IMR-90 (cell line): ENCODE data around the gene PALLD. TPM values are rescaled to one million over a fixed set of nuclear protein-coding genes. Genes with fewer than 3 reads are reported as not detected.

Experiments
- ATAC-seq: fragments of 200-7000 bp; cut with Tn5 transposase; 2 replicates; pipeline ENCODE4 v1.9.1; 2020; ENCODE audit warnings: low read depth, mild to moderate bottlenecking, moderate library complexity
- BruUV-seq: library from RNA; stranded (reverse); fragments of 400-500 nt; replicated peaks from 2 replicates; lab custom pipeline; 2021; lab: Mats Ljungman, UMichigan
- CTCF ChIA-PET: fragments of 300-600 bp; formaldehyde crosslinking; extraction: SDS; loops from one replicate; lab custom pipeline; 2021; ENCODE audit warnings: antibody characterized with exemption; lab: Yijun Ruan, JAX
- POLR2A ChIA-PET: fragments of 300-600 bp; sonication (Branson Sonifier 250); formaldehyde crosslinking; loops from one replicate; lab custom pipeline; 2022; ENCODE audit warnings: antibody characterized with exemption; ENCODE audit not compliant: unreplicated experiment; lab: Charles Lee
- DNase-seq: peaks from one replicate; pipeline ENCODE4 v3.0.0; 2013
- H2AFZ ChIP-seq: replicated peaks from 2 replicates; pipeline ENCODE3; 2013; ENCODE audit warnings: low read length, mild to moderate bottlenecking; ENCODE audit not compliant: poor library complexity
- H2AK5ac ChIP-seq: 2 replicates; pipeline ENCODE4 v1.6.1; 2013; ENCODE audit warnings: low read depth, low read length, inconsistent platforms
- H2AK9ac ChIP-seq: replicated peaks from 2 replicates; pipeline ENCODE3; 2013; ENCODE audit warnings: mild to moderate bottlenecking, low read depth, low read length, moderate library complexity; ENCODE audit not compliant: poor library complexity
- H2BK120ac ChIP-seq: 2 replicates; pipeline ENCODE4 v1.6.1; 2013; ENCODE audit warnings: low read depth, low read length, inconsistent platforms
- H2BK15ac ChIP-seq: 3 replicates; pipeline ENCODE4 v1.6.1; 2013; ENCODE audit warnings: low read depth, low read length, inconsistent platforms
- H2BK20ac ChIP-seq: 2 replicates; pipeline ENCODE4 v1.6.1; 2013; ENCODE audit warnings: low read depth, mild to moderate bottlenecking, inconsistent platforms, low read length, moderate library complexity
- H2BK5ac ChIP-seq: 2 replicates; pipeline ENCODE4 v1.6.1; 2013; ENCODE audit warnings: mild to moderate bottlenecking, low read depth, low read length, inconsistent platforms; ENCODE audit not compliant: poor library complexity, severe bottlenecking
- H3K14ac ChIP-seq: replicated peaks from 2 replicates; pipeline ENCODE4 v1.6.1; 2013; ENCODE audit warnings: low read depth, low read length, inconsistent platforms
- H3K18ac ChIP-seq: 2 replicates; pipeline ENCODE4 v1.6.1; 2013; ENCODE audit warnings: low read depth, low read length, control low read depth
- H3K23ac ChIP-seq: 2 replicates; pipeline ENCODE4 v1.6.1; 2013; ENCODE audit warnings: low read depth, low read length, inconsistent platforms
- H3K27ac ChIP-seq: 2 replicates; pipeline ENCODE4 v1.5.1; 2013; ENCODE audit warnings: mild to moderate bottlenecking, control low read depth, low read length; ENCODE audit not compliant: insufficient read depth
- H3K27me3 ChIP-seq: 2 replicates; pipeline ENCODE4 v1.6.1; 2013; ENCODE audit warnings: low read length; ENCODE audit not compliant: control insufficient read depth, insufficient read depth
- H3K36me3 ChIP-seq: 2 replicates; pipeline ENCODE4 v1.6.1; 2013; ENCODE audit warnings: low read length, mixed read lengths; ENCODE audit not compliant: control insufficient read depth, insufficient read depth
- H3K4ac ChIP-seq: 2 replicates; pipeline ENCODE4 v1.6.1; 2013; ENCODE audit warnings: low read depth, low read length, inconsistent platforms
- H3K4me1 ChIP-seq: 2 replicates; pipeline ENCODE4 v1.6.1; 2013; ENCODE audit warnings: low read length, mixed read lengths; ENCODE audit not compliant: control insufficient read depth, insufficient read depth
- H3K4me2 ChIP-seq: 2 replicates; pipeline ENCODE4 v1.6.1; 2013; ENCODE audit warnings: low read depth, mild to moderate bottlenecking, control low read depth, low read length, moderate library complexity
- H3K4me3 ChIP-seq: 2 replicates; pipeline ENCODE4 v1.5.1; 2013; ENCODE audit warnings: low read depth, mild to moderate bottlenecking, control low read depth, low read length, moderate library complexity; ENCODE audit not compliant: insufficient read depth
- H3K56ac ChIP-seq: 2 replicates; pipeline ENCODE4 v1.6.1; 2013; ENCODE audit warnings: low read length, inconsistent platforms; ENCODE audit not compliant: insufficient read depth; ENCODE audit errors: extremely low read depth
- H3K79me1 ChIP-seq, 2 experiments: 2 replicates each; pipeline ENCODE4 v1.6.1; 2013; ENCODE audit warnings: low read length in 2 of 2, inconsistent platforms in 1 of 2, low read depth in 1 of 2
- H3K9ac ChIP-seq: 2 replicates; pipeline ENCODE4 v1.6.1; 2013; ENCODE audit warnings: low read depth, low read length, control low read depth
- H3K9me1 ChIP-seq: 2 replicates; pipeline ENCODE4 v1.6.1; 2013; ENCODE audit warnings: low read length, inconsistent platforms; ENCODE audit not compliant: insufficient read depth
- H3K9me3 ChIP-seq: 2 replicates; pipeline ENCODE4 v1.6.1; 2013; ENCODE audit warnings: low read length; ENCODE audit not compliant: control insufficient read depth, insufficient read depth
- H4K20me1 ChIP-seq: 2 replicates; pipeline ENCODE4 v1.6.1; 2013; ENCODE audit warnings: low read length, inconsistent platforms; ENCODE audit not compliant: insufficient read depth
- H4K5ac ChIP-seq: 2 replicates; pipeline ENCODE4 v1.6.1; 2013; ENCODE audit warnings: mild to moderate bottlenecking, low read depth, low read length, control low read depth
- H4K8ac ChIP-seq, 2 experiments: 2 replicates each; pipeline ENCODE4 v1.6.1; 2013; ENCODE audit warnings: low read depth in 2 of 2, low read length in 2 of 2, control low read depth in 1 of 2, inconsistent platforms in 1 of 2
- H4K91ac ChIP-seq: 2 replicates; pipeline ENCODE4 v1.6.1; 2013; ENCODE audit warnings: low read depth, low read length, inconsistent platforms; ENCODE audit not compliant: insufficient read depth
- BHLHE40 ChIP-seq: fragments of 150-350 bp; IDR thresholded peaks from 2 replicates; pipeline ENCODE4 v1.6.1; 2016; ENCODE audit warnings: mild to moderate bottlenecking, low read depth, low read length
- CHD1 ChIP-seq: IDR thresholded peaks from 2 replicates; pipeline ENCODE4 v1.6.1; 2012; ENCODE audit warnings: low read depth, low read length, improper control_type of control experiment
- FOS ChIP-seq: fragments of 150-350 bp; IDR thresholded peaks from 2 replicates; pipeline ENCODE4 v1.6.1; 2016; ENCODE audit warnings: low read depth, low read length
- MAFK ChIP-seq: IDR thresholded peaks from 2 replicates; pipeline ENCODE4 v1.6.1; 2012; ENCODE audit warnings: low read depth, low read length, improper control_type of control experiment
- MAZ ChIP-seq: IDR thresholded peaks from 2 replicates; pipeline ENCODE4 v1.6.1; 2012; ENCODE audit warnings: low read depth, mild to moderate bottlenecking, low read length, improper control_type of control experiment, moderate library complexity, borderline replicate concordance
- MXI1 ChIP-seq: IDR thresholded peaks from 2 replicates; pipeline ENCODE4 v1.6.1; 2012; ENCODE audit warnings: low read depth, mild to moderate bottlenecking, low read length, moderate library complexity, borderline replicate concordance
- POLR2A ChIP-seq: IDR thresholded peaks from 2 replicates; pipeline ENCODE4 v1.6.1; 2012; ENCODE audit warnings: mild to moderate bottlenecking, low read depth, low read length
- RAD21 ChIP-seq: IDR thresholded peaks from 2 replicates; pipeline ENCODE4 v1.6.1; 2012; ENCODE audit warnings: low read length, improper control_type of control experiment
- RCOR1 ChIP-seq: IDR thresholded peaks from 2 replicates; pipeline ENCODE4 v1.6.1; 2012; ENCODE audit warnings: mild to moderate bottlenecking, low read length, improper control_type of control experiment; ENCODE audit not compliant: insufficient replicate concordance
- RFX5 ChIP-seq: IDR thresholded peaks from 2 replicates; pipeline ENCODE4 v1.8.0; 2012; ENCODE audit warnings: low read depth, mild to moderate bottlenecking, low read length, moderate library complexity
- SMC3 ChIP-seq: fragments of 150-350 bp; IDR thresholded peaks from 2 replicates; pipeline ENCODE4 v1.6.1; 2016; ENCODE audit warnings: low read depth, mild to moderate bottlenecking, antibody characterized with exemption, low read length, moderate library complexity
- WGBS, 2 experiments: methylation state at CpG; one replicate each; pipeline versions ENCODE4 v1.1.5 to v1.1.7; 2013; ENCODE audit warnings: missing lambda C conversion rate in 2 of 2; ENCODE audit not compliant: insufficient read length in 1 of 2; ENCODE audit errors: extremely low coverage in 2 of 2; 5-methylcytosine and 5-hydroxymethylcytosine counted together
- dilution Hi-C: fragments of 300-500 bp; cut with HindIII; formaldehyde crosslinking; loops from one replicate; pipeline ENCODE4 v1.14.3; 2018; ENCODE audit warnings: low sequenced_read_pairs; ENCODE audit not compliant: unreplicated experiment
- in situ Hi-C: fragments of 300-500 bp; cut with MboI; formaldehyde crosslinking; loops from 3 replicates; pipeline ENCODE4 v1.14.3; 2019; ENCODE audit warnings: low sequenced_read_pairs, inconsistent platforms, mixed read lengths
- intact Hi-C: fragments of 100-400 bp; cut with micrococcal nuclease; formaldehyde crosslinking; loops from 2 replicates; pipeline ENCODE4 v1.10.0; 2022
- polyA plus RNA-seq, 3 experiments: library from polyadenylated mRNA; depleted of rRNA; stranded (reverse); fragments of >200 nt; gene quantifications; 2 replicates each; pipeline ENCODE4 v1.2.3, GENCODE V29; 2012; ENCODE audit warnings: low replicate concordance in 1 of 3
- total RNA-seq: library from RNA; depleted of rRNA; stranded (reverse); fragments of >200 nt; gene quantifications from 2 replicates; pipeline ENCODE4 v1.2.3, GENCODE V29; 2012
- TF ChIP-seq, protein P1 (sequence below): fragments of 150-350 bp; IDR thresholded peaks from 2 replicates; pipeline ENCODE4 v1.6.1; 2017; ENCODE audit warnings: mild to moderate bottlenecking, antibody characterized with exemption, low read length, low read depth
- TF ChIP-seq, protein P2 (sequence below): conservative IDR thresholded peaks from 2 replicates; pipeline ENCODE4 v1.5.1; 2012; ENCODE audit warnings: mild to moderate bottlenecking, low read depth, low read length, improper control_type of control experiment

Gene PALLD
- total and polyA plus RNA-seq, 2 of the 4 experiments (the other 2 are of a cell fraction), result 91.0 to 91.9 TPM

DNA sequence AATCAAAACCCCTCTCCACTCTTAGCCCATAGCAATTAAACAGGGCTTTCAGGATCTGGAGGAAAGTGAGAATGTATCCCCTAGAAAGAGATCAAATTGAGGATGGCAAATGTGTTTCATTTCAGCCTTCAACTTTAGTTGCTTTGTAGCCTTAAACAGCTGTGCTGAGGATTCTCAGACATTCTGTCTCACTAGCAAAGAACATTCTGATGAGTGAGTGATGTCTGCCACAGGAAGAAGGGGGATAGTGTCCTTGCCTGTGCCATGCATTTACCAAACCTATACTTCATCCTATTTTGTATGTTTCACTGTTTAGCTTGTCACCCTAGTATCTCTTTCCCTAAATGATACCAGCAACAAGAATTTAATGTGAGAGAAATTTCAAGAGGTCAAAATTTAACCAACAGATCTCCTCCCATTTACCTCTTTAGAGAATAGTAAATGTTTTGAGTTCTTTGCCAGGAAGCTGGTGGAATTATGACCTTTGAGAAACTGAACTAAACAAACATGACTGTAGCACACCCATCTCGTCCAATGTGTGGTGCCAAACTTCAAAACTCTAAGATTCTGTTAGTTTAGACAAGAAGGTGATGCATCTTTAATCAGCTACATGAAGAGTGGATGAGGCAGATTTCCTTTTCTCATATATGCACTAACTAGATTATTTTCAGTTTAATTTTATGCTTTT, 165.6 kb downstream of the PALLD start:
- H3K36me3 ChIP-seq, result no peaks in the 10 kb centered on the region
- no peak overlapping the region for H2AFZ ChIP-seq
- no peak overlapping the region for H3K27ac ChIP-seq
- H3K4me1 ChIP-seq, result peaks cover 1% of the 10 kb centered on the region; the same call in 1 of the 2 replicates
- H4K8ac ChIP-seq, result no peak overlapping the region
- ChIA-PET POLR2A (no interaction called here), CTCF (no interaction called here)
- TF ChIP-seq MAFK (no peak), MAZ (no peak), RFX5 (no peak), MXI1 (no peak), POLR2A (no peak), RAD21 (no peak), RCOR1 (no peak), BHLHE40 (no peak), SMC3 (no peak), CHD1 (no peak), FOS (no peak)
- TF ChIP-seq, protein P1, sequence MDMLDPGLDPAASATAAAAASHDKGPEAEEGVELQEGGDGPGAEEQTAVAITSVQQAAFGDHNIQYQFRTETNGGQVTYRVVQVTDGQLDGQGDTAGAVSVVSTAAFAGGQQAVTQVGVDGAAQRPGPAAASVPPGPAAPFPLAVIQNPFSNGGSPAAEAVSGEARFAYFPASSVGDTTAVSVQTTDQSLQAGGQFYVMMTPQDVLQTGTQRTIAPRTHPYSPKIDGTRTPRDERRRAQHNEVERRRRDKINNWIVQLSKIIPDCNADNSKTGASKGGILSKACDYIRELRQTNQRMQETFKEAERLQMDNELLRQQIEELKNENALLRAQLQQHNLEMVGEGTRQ, result no peak
- TF ChIP-seq, protein P2, sequence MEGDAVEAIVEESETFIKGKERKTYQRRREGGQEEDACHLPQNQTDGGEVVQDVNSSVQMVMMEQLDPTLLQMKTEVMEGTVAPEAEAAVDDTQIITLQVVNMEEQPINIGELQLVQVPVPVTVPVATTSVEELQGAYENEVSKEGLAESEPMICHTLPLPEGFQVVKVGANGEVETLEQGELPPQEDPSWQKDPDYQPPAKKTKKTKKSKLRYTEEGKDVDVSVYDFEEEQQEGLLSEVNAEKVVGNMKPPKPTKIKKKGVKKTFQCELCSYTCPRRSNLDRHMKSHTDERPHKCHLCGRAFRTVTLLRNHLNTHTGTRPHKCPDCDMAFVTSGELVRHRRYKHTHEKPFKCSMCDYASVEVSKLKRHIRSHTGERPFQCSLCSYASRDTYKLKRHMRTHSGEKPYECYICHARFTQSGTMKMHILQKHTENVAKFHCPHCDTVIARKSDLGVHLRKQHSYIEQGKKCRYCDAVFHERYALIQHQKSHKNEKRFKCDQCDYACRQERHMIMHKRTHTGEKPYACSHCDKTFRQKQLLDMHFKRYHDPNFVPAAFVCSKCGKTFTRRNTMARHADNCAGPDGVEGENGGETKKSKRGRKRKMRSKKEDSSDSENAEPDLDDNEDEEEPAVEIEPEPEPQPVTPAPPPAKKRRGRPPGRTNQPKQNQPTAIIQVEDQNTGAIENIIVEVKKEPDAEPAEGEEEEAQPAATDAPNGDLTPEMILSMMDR, result no peak
- H3K9ac ChIP-seq, result no peak overlapping the region
- no peaks in the 10 kb centered on the region for H4K20me1 ChIP-seq
- no peak overlapping the region for H2AK9ac ChIP-seq
- H4K5ac ChIP-seq, result no peak overlapping the region
- 0 out of 2 replicates have a peak overlapping the region, but pooled peaks have one; percentile 18 for H3K18ac ChIP-seq
- DNase-seq (no peak), ATAC-seq (no peak)
- H2AK5ac ChIP-seq, result no peak overlapping the region
- dilution Hi-C loops, result no loop called here
- intact Hi-C loops, result no loop called here
- H3K4me2 ChIP-seq, result no peak overlapping the region
- no peak overlapping the region for H3K23ac ChIP-seq
- no peaks in the 10 kb centered on the region; the same call in 1 of the 2 replicates for H3K27me3 ChIP-seq
- BruUV-seq, result no TSS peak
- H3K4me3 ChIP-seq, result no peak overlapping the region
- no peaks in the 10 kb centered on the region; the same call in 1 of the 2 replicates for H3K9me1 ChIP-seq
- H3K14ac ChIP-seq, result no peak overlapping the region
- H4K91ac ChIP-seq, result no peak overlapping the region
- no peaks in the 10 kb centered on the region for H3K79me1 ChIP-seq
- 0 out of 2 replicates have a peak overlapping the region, but pooled peaks have one; percentile 46 for H2BK20ac ChIP-seq
- H3K56ac ChIP-seq, result no peak overlapping the region
- WGBS, 2 experiments, result no CpG with 5 or more reads among the region's 1 CpG
- H3K9me3 ChIP-seq, result no peaks in the 10 kb centered on the region
- no peak overlapping the region for H2BK5ac ChIP-seq
- H2BK15ac ChIP-seq, result no peak overlapping the region
- no peak overlapping the region for H2BK120ac ChIP-seq
- in situ Hi-C loops, result no loop called here
- no peak overlapping the region for H3K4ac ChIP-seq
